ENCODE results near the gene PKN1. TPM values are rescaled to one million over a fixed set of nuclear protein-coding genes. Genes with fewer than 3 reads are reported as not detected.

The PKN1 gene
- total and polyA plus RNA-seq, 9 of the 15 experiments (the other 6 are each of a cell fraction or from before 2014, with no cell fraction given): 0.30 to 228 (median 77.5) TPM

DNA sequence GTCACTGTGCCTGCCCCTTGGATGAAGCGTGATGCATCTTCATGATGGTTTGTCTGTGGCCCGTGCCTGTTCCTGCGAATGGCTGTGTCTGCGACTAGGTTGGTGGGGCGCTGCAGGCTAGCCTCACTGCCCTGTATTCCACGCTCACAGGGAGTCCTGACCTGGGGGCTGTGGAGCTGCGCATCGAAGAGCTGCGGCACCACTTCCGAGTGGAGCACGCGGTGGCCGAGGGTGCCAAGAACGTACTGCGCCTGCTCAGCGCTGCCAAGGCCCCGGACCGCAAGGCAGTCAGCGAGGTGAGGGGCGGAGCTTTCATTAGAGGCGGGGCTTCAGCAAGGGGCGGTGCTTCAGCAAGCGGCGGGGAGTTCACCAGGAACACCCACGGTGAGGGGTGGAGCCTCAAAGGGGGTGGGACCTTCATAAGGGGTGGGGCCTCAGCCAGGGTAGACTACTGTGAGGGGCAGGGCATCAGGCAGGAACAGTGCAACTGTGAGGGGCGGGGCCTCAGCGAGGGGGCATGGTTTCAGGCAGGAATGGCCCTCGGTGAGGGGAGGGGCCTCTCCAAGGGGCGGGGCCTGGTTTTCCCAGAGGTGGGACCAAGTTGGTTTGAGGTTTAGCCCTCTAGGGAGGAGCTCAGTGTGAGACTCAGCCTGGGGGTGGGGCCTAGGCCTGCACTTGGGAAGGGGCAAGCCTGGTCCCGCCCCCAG, 17.2 kb downstream of the PKN1 start (continued):
- TF ChIP-seq MYC (IDR thresholded peaks at IDR 0.05; ENCODE audit: low read depth, low read length) (peak; percentile 68), MYC (CRISPR knock-in tag; IDR thresholded peaks at IDR 0.05; ENCODE audit: borderline replicate concordance, low read depth) (no peak), HMGN3 (IDR thresholded peaks at IDR 0.05; ENCODE audit: borderline replicate concordance, extremely low read depth, insufficient read length, low read depth, low read length) (peak; percentile 57), NR2F6 (CRISPR knock-in tag; IDR thresholded peaks at IDR 0.05) (no peak), HDGF (IDR thresholded peaks at IDR 0.05) (peak; percentile 61; the same call in 1 of the 2 replicates), YY1 (IDR thresholded peaks at IDR 0.05; ENCODE audit: borderline replicate concordance in 1 of 3, control insufficient read depth in 1 of 3, extremely low read depth in 1 of 3, insufficient read depth in 3 of 3, insufficient read length in 1 of 3, insufficient replicate concordance in 2 of 3, low read depth in 1 of 3, low read length in 2 of 3) (peak in 1 of 3 experiments; percentile 29), SETDB1 (IDR thresholded peaks at IDR 0.05; ENCODE audit: low read length) (peak; percentile 45), ATF4 (CRISPR knock-in tag; IDR thresholded peaks at IDR 0.05) (no peak), ZC3H4 (CRISPR knock-in tag; IDR thresholded peaks at IDR 0.05; ENCODE audit: borderline replicate concordance) (no peak), CCNT2 (IDR thresholded peaks at IDR 0.05; ENCODE audit: borderline replicate concordance, extremely low read depth, insufficient read length, low read depth, low read length) (peak; percentile 24), USF2 (CRISPR knock-in tag; IDR thresholded peaks at IDR 0.05) (no peak), STAT5A (IDR thresholded peaks at IDR 0.05; ENCODE audit: borderline replicate concordance, low read length) (no peak), EZH2 (IDR thresholded peaks at IDR 0.05; ENCODE audit: borderline replicate concordance, low read depth, low read length) (no peak), KDM2B (CRISPR knock-in tag; IDR thresholded peaks at IDR 0.05) (peak; percentile 63; the same call in 1 of the 2 replicates), ZNF707 (CRISPR knock-in tag; conservative IDR thresholded peaks at IDR 0.05) (no peak), HINFP (tag; conservative IDR thresholded peaks at IDR 0.05; ENCODE audit: low read depth) (peak; percentile 98), DIDO1 (tag; IDR thresholded peaks at IDR 0.05; ENCODE audit: low read depth) (no peak), ATF1 (CRISPR knock-in tag; IDR thresholded peaks at IDR 0.05) (no peak), ATF1 (tag; IDR thresholded peaks at IDR 0.05) (0 out of 2 replicates have a peak, but pooled peaks have one; percentile 35), KDM4B (IDR thresholded peaks at IDR 0.05; ENCODE audit: borderline replicate concordance in 2 of 2, low read depth in 1 of 2) (peak in 1 of 2 experiments; percentile 24; a peak in 1 of 4 replicates)
- TF ChIP-seq, protein P1, sequence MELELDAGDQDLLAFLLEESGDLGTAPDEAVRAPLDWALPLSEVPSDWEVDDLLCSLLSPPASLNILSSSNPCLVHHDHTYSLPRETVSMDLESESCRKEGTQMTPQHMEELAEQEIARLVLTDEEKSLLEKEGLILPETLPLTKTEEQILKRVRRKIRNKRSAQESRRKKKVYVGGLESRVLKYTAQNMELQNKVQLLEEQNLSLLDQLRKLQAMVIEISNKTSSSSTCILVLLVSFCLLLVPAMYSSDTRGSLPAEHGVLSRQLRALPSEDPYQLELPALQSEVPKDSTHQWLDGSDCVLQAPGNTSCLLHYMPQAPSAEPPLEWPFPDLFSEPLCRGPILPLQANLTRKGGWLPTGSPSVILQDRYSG (tag; conservative IDR thresholded peaks at IDR 0.05; ENCODE audit: low read depth): 0 out of 2 replicates have a peak, but pooled peaks have one; percentile 70
- TF ChIP-seq, protein P2, sequence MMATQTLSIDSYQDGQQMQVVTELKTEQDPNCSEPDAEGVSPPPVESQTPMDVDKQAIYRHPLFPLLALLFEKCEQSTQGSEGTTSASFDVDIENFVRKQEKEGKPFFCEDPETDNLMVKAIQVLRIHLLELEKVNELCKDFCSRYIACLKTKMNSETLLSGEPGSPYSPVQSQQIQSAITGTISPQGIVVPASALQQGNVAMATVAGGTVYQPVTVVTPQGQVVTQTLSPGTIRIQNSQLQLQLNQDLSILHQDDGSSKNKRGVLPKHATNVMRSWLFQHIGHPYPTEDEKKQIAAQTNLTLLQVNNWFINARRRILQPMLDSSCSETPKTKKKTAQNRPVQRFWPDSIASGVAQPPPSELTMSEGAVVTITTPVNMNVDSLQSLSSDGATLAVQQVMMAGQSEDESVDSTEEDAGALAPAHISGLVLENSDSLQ (IDR thresholded peaks at IDR 0.05): peak; percentile 79
